ENCODE results near the gene SKA1.
"Not testable (repeated sequence)": the region's sequence is repeated elsewhere in the genome, so short reads cannot be mapped to it uniquely, and the experiment has no call there.

The SKA1 gene

GRCh38 chr18:50424877-50425690, 50.2 kb downstream of the SKA1 start:
- no peak overlapping the region for H3K4me3 ChIP-seq (ENCODE audit: low read length in 2 of 2)
- peaks cover 0 to 3% of the 10 kb centered on the region in 2 donors for H3K27me3 ChIP-seq (ENCODE audit: control insufficient read depth in 2 of 2, insufficient read depth in 2 of 2, low read length in 2 of 2)
- H3K9me3 ChIP-seq (ENCODE audit: control insufficient read depth in 2 of 2, low read length in 2 of 2) = peaks cover 0 to 2% of the 10 kb centered on the region in 2 donors
- no peaks in the 10 kb centered on the region for H3K4me1 ChIP-seq (ENCODE audit: control insufficient read depth in 2 of 2, insufficient read depth in 2 of 2, low read length in 2 of 2)
- no peak overlapping the region for H3K9ac ChIP-seq (ENCODE audit: low read depth in 1 of 2, low read length in 2 of 2)
- H3K36me3 ChIP-seq (ENCODE audit: control insufficient read depth in 2 of 2, insufficient read depth in 2 of 2, low read length in 2 of 2) = no peaks in the 10 kb centered on the region
- no peak overlapping the region for H3K27ac ChIP-seq (ENCODE audit: low read depth in 2 of 2, low read length in 2 of 2)

- H3K9me3 ChIP-seq (ENCODE audit: control insufficient read depth in 2 of 2, low read length in 2 of 2) = peaks cover 0 to 2% of the 10 kb centered on the region in 2 donors
Measured at GRCh38 chr18:50427896-50428295, 53.0 kb downstream of the SKA1 start.

DNA sequence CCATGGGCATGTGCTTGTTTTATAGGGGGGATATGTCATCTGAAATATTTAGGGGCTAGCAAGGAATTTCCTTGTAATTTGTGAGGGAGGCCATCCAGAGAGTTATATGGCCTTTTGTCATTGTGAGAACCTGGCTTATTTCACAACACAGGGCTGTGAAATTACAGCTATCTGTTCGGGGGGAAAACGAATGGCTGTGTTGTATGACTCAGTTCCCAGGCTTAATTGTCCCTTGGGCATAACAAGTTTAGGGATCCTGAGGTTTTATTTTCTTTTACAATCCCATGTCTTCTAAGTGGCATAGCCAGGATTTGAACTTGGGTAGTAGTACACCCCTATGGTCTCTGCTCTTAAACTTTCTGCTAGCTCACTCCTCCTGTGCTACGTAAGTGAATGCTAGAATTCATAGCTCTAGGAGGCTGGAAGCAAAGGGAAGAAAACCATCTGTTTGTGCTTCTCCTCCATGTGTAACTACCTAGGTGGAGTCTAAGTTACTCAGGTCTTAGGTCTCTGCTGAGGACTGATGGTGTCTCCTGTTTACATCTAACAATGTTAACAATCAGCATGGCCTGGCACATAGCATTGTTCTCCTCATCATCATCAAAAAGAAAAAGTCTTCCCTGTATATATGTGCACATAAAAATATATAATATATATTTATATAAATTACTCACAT, 53.8 kb downstream of the SKA1 start:
- no peak overlapping the region for H3K9ac ChIP-seq (ENCODE audit: low read depth in 1 of 2, low read length in 2 of 2)
- H3K9me3 ChIP-seq (ENCODE audit: control insufficient read depth in 2 of 2, low read length in 2 of 2) = peaks cover 0 to 2% of the 10 kb centered on the region in 2 donors
- H3K27ac ChIP-seq (ENCODE audit: low read depth in 2 of 2, low read length in 2 of 2) = no peak overlapping the region
- no peaks in the 10 kb centered on the region for H3K27me3 ChIP-seq (ENCODE audit: control insufficient read depth in 2 of 2, insufficient read depth in 2 of 2, low read length in 2 of 2)
- no peaks in the 10 kb centered on the region for H3K36me3 ChIP-seq (ENCODE audit: control insufficient read depth in 2 of 2, insufficient read depth in 2 of 2, low read length in 2 of 2)
- H3K4me1 ChIP-seq (ENCODE audit: control insufficient read depth in 2 of 2, insufficient read depth in 2 of 2, low read length in 2 of 2) = no peaks in the 10 kb centered on the region
- no peak overlapping the region for H3K4me3 ChIP-seq (ENCODE audit: low read length in 2 of 2)

More at GRCh38 chr18:50427896-50428295, 53.0 kb downstream of the SKA1 start:
- Histone ChIP-seq H3K36me3 (ENCODE audit: control insufficient read depth in 2 of 2, insufficient read depth in 2 of 2, low read length in 2 of 2) (no peaks in the 10 kb centered on the region), H3K4me3 (ENCODE audit: low read length in 2 of 2) (no peak overlapping the region), H3K27ac (ENCODE audit: low read depth in 2 of 2, low read length in 2 of 2) (no peak overlapping the region), H3K4me1 (ENCODE audit: control insufficient read depth in 2 of 2, insufficient read depth in 2 of 2, low read length in 2 of 2) (no peaks in the 10 kb centered on the region), H3K27me3 (ENCODE audit: control insufficient read depth in 2 of 2, insufficient read depth in 2 of 2, low read length in 2 of 2) (no peaks in the 10 kb centered on the region), H3K9ac (ENCODE audit: low read depth in 1 of 2, low read length in 2 of 2) (no peak overlapping the region)

DNA sequence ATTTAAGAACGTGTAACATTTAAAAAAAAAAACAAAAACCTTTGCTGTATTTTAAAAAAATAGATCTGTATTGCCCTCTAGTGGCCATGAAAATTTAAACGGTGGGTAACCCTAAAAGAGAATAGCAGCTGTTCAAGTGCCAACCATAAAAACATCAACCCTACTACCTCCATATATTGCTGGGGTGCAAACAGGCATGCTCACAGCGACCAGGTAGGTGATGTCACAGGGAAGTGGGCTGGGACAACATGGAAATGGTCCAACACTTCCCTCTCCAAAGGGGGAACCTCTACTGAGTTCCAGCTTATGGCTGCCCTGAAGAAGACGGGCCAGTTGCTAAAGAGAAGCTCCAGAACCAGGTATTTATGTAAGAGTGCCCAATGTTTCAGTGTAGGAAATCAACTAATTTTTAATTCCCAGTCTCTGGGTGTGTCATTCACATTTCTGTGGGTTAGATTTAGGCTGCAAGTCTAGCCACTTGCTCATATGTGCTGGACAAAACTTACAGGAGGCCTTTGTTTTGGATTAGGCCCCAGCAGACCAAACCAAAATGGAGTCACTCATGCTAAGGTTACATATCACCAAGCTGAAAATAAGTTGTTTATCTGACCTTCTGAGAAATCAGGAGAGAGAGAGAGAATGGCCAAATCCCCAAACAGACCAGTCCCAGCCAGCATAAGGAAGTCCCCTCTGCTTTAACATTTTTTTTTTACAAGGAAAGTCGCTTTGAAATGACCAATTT, 54.5 kb downstream of the SKA1 start:
- H3K4me1 ChIP-seq (ENCODE audit: control insufficient read depth in 2 of 2, insufficient read depth in 2 of 2, low read length in 2 of 2) = no peaks in the 10 kb centered on the region

GRCh38 chr18:50432915-50433314, 58.1 kb downstream of the SKA1 start:
- H3K27ac ChIP-seq (ENCODE audit: low read depth in 2 of 2, low read length in 2 of 2) = no peak overlapping the region
- no peak overlapping the region for H3K9ac ChIP-seq (ENCODE audit: low read depth in 1 of 2, low read length in 2 of 2)
- H3K27me3 ChIP-seq (ENCODE audit: control insufficient read depth in 2 of 2, insufficient read depth in 2 of 2, low read length in 2 of 2) = no peaks in the 10 kb centered on the region
- H3K4me3 ChIP-seq (ENCODE audit: low read length in 2 of 2) = no peak overlapping the region
- no peaks in the 10 kb centered on the region for H3K36me3 ChIP-seq (ENCODE audit: control insufficient read depth in 2 of 2, insufficient read depth in 2 of 2, low read length in 2 of 2)
- H3K4me1 ChIP-seq (ENCODE audit: control insufficient read depth in 2 of 2, insufficient read depth in 2 of 2, low read length in 2 of 2) = no peaks in the 10 kb centered on the region
- H3K9me3 ChIP-seq (ENCODE audit: control insufficient read depth in 2 of 2, low read length in 2 of 2) = no peaks in the 10 kb centered on the region

More for the DNA sequence above, 54.5 kb downstream of the SKA1 start:
- peaks cover 0 to 2% of the 10 kb centered on the region in 2 donors for H3K9me3 ChIP-seq (ENCODE audit: control insufficient read depth in 2 of 2, low read length in 2 of 2)
- no peaks in the 10 kb centered on the region for H3K27me3 ChIP-seq (ENCODE audit: control insufficient read depth in 2 of 2, insufficient read depth in 2 of 2, low read length in 2 of 2)
- no peak overlapping the region for H3K4me3 ChIP-seq (ENCODE audit: low read length in 2 of 2)
- H3K36me3 ChIP-seq (ENCODE audit: control insufficient read depth in 2 of 2, insufficient read depth in 2 of 2, low read length in 2 of 2) = no peaks in the 10 kb centered on the region
- no peak overlapping the region for H3K27ac ChIP-seq (ENCODE audit: low read depth in 2 of 2, low read length in 2 of 2)
- no peak overlapping the region for H3K9ac ChIP-seq (ENCODE audit: low read depth in 1 of 2, low read length in 2 of 2)

DNA sequence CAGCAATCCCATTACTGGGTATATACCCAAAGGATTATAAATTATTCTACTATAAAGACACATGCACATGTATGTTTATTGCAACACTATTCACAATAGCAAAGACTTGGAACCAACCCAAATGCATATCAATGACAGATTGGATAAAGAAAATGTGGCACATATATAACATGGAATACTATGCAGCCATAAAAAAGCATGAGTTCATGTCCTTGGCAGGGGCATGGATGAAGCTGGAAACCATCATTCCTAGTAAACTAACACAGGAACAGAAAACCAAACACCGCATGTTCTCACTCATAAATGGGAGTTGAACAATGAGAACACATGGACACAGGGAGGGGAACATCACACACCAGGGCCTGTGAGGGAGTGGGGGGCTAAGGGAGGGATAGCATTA, 61.9 kb downstream of the SKA1 start:
- not testable (repeated sequence) for H3K9ac ChIP-seq (ENCODE audit: low read depth in 1 of 2, low read length in 2 of 2); H3K27ac ChIP-seq (ENCODE audit: low read depth in 2 of 2, low read length in 2 of 2); H3K36me3 ChIP-seq (ENCODE audit: control insufficient read depth in 2 of 2, insufficient read depth in 2 of 2, low read length in 2 of 2); H3K9me3 ChIP-seq (ENCODE audit: control insufficient read depth in 2 of 2, low read length in 2 of 2); H3K27me3 ChIP-seq (ENCODE audit: control insufficient read depth in 2 of 2, insufficient read depth in 2 of 2, low read length in 2 of 2); H3K4me3 ChIP-seq (ENCODE audit: low read length in 2 of 2); H3K4me1 ChIP-seq (ENCODE audit: control insufficient read depth in 2 of 2, insufficient read depth in 2 of 2, low read length in 2 of 2)

GRCh38 chr18:50439460-50440015, 64.7 kb downstream of the SKA1 start:
- H3K4me1 ChIP-seq (ENCODE audit: control insufficient read depth in 2 of 2, insufficient read depth in 2 of 2, low read length in 2 of 2) = no peaks in the 10 kb centered on the region

GRCh38 chr18:50441016-50441415, 66.2 kb downstream of the SKA1 start:
- H3K4me3 ChIP-seq (ENCODE audit: low read length in 2 of 2) = no peak overlapping the region
- H3K4me1 ChIP-seq (ENCODE audit: control insufficient read depth in 2 of 2, insufficient read depth in 2 of 2, low read length in 2 of 2) = no peaks in the 10 kb centered on the region
- no peaks in the 10 kb centered on the region for H3K36me3 ChIP-seq (ENCODE audit: control insufficient read depth in 2 of 2, insufficient read depth in 2 of 2, low read length in 2 of 2)
- no peaks in the 10 kb centered on the region for H3K27me3 ChIP-seq (ENCODE audit: control insufficient read depth in 2 of 2, insufficient read depth in 2 of 2, low read length in 2 of 2)
- H3K9me3 ChIP-seq (ENCODE audit: control insufficient read depth in 2 of 2, low read length in 2 of 2) = no peaks in the 10 kb centered on the region
- no peak overlapping the region for H3K9ac ChIP-seq (ENCODE audit: low read depth in 1 of 2, low read length in 2 of 2)
- H3K27ac ChIP-seq (ENCODE audit: low read depth in 2 of 2, low read length in 2 of 2) = no peak overlapping the region

More at GRCh38 chr18:50439460-50440015, 64.7 kb downstream of the SKA1 start:
- Histone ChIP-seq H3K9ac (ENCODE audit: low read depth in 1 of 2, low read length in 2 of 2) (no peak overlapping the region), H3K4me3 (ENCODE audit: low read length in 2 of 2) (no peak overlapping the region), H3K9me3 (ENCODE audit: control insufficient read depth in 2 of 2, low read length in 2 of 2) (no peaks in the 10 kb centered on the region), H3K27me3 (ENCODE audit: control insufficient read depth in 2 of 2, insufficient read depth in 2 of 2, low read length in 2 of 2) (no peaks in the 10 kb centered on the region), H3K27ac (ENCODE audit: low read depth in 2 of 2, low read length in 2 of 2) (no peak overlapping the region), H3K36me3 (ENCODE audit: control insufficient read depth in 2 of 2, insufficient read depth in 2 of 2, low read length in 2 of 2) (no peaks in the 10 kb centered on the region)

- no peak overlapping the region for H3K9ac ChIP-seq (ENCODE audit: low read depth in 1 of 2, low read length in 2 of 2)
Measured at GRCh38 chr18:50441501-50441900, 66.7 kb downstream of the SKA1 start.

More at GRCh38 chr18:50441501-50441900, 66.7 kb downstream of the SKA1 start:
- no peaks in the 10 kb centered on the region for H3K27me3 ChIP-seq (ENCODE audit: control insufficient read depth in 2 of 2, insufficient read depth in 2 of 2, low read length in 2 of 2)
- no peaks in the 10 kb centered on the region for H3K36me3 ChIP-seq (ENCODE audit: control insufficient read depth in 2 of 2, insufficient read depth in 2 of 2, low read length in 2 of 2)
- H3K4me1 ChIP-seq (ENCODE audit: control insufficient read depth in 2 of 2, insufficient read depth in 2 of 2, low read length in 2 of 2) = no peaks in the 10 kb centered on the region
- no peak overlapping the region for H3K4me3 ChIP-seq (ENCODE audit: low read length in 2 of 2)
- H3K9me3 ChIP-seq (ENCODE audit: control insufficient read depth in 2 of 2, low read length in 2 of 2) = no peaks in the 10 kb centered on the region
- H3K27ac ChIP-seq (ENCODE audit: low read depth in 2 of 2, low read length in 2 of 2) = no peak overlapping the region

All from mucosa of rectum (tissue), 2 donors.